Mesendoderm (in vitro differentiated cells): Measurements from ENCODE around the gene VAV3.
"Not testable (repeated sequence)": the region's sequence is repeated elsewhere in the genome, so short reads cannot be mapped to it uniquely, and the experiment has no call there.

Experiments
- DNase-seq: peaks from one replicate; pipeline ENCODE4 v3.0.0; 2013
- H2AK5ac ChIP-seq: 2 replicates; pipeline ENCODE4 v1.6.1; 2013; ENCODE audit warnings: low read length, inconsistent platforms
- H2BK120ac ChIP-seq: 2 replicates; pipeline ENCODE4 v1.6.1; 2013; ENCODE audit warnings: low read depth, mild to moderate bottlenecking, low read length, moderate library complexity, mixed read lengths
- H2BK15ac ChIP-seq: replicated peaks from 2 replicates; pipeline ENCODE4 v1.6.1; 2013; ENCODE audit warnings: low read depth, mild to moderate bottlenecking, moderate library complexity
- H2BK5ac ChIP-seq: 2 replicates; pipeline ENCODE4 v1.6.1; 2013; ENCODE audit warnings: low read length, inconsistent platforms
- H3K18ac ChIP-seq: 2 replicates; pipeline ENCODE4 v1.6.1; 2013; ENCODE audit warnings: mild to moderate bottlenecking, low read length, mixed read lengths
- H3K23ac ChIP-seq: one replicate; pipeline ENCODE4 v1.6.1; 2013; ENCODE audit warnings: low read length
- H3K27ac ChIP-seq: 2 replicates; pipeline ENCODE4 v1.5.1; 2013; ENCODE audit warnings: low read depth, mild to moderate bottlenecking, inconsistent platforms, low read length, moderate library complexity
- H3K27me3 ChIP-seq: 2 replicates; pipeline ENCODE4 v1.6.1; 2013; ENCODE audit warnings: low read length, control low read depth, mild to moderate bottlenecking, inconsistent platforms; ENCODE audit not compliant: insufficient read depth, poor library complexity
- H3K36me3 ChIP-seq: 2 replicates; pipeline ENCODE4 v1.6.1; 2013; ENCODE audit warnings: low read length, inconsistent platforms; ENCODE audit not compliant: control insufficient read depth, insufficient read depth
- H3K4ac ChIP-seq: one replicate; pipeline ENCODE4 v1.6.1; 2013; ENCODE audit warnings: low read depth, mild to moderate bottlenecking, low read length, moderate library complexity
- H3K4me1 ChIP-seq: 2 replicates; pipeline ENCODE4 v1.6.1; 2013; ENCODE audit warnings: low read depth, low read length, inconsistent platforms; ENCODE audit not compliant: control insufficient read depth
- H3K4me2 ChIP-seq: 2 replicates; pipeline ENCODE4 v1.6.1; 2013; ENCODE audit warnings: low read length
- H3K4me3 ChIP-seq: 2 replicates; pipeline ENCODE4 v1.5.1; 2013; ENCODE audit warnings: mild to moderate bottlenecking, low read length
- H3K56ac ChIP-seq: one replicate; pipeline ENCODE4 v1.6.1; 2013; ENCODE audit warnings: low read length
- H3K79me1 ChIP-seq: 2 replicates; pipeline ENCODE4 v1.6.1; 2013; ENCODE audit warnings: low read length, inconsistent platforms
- H3K79me2 ChIP-seq: 2 replicates; pipeline ENCODE4 v1.6.1; 2013; ENCODE audit warnings: mild to moderate bottlenecking, low read length; ENCODE audit not compliant: control insufficient read depth, insufficient read depth
- H3K9ac ChIP-seq: 2 replicates; pipeline ENCODE4 v1.6.1; 2013; ENCODE audit warnings: low read length, inconsistent platforms
- H4K5ac ChIP-seq: one replicate; pipeline ENCODE4 v1.6.1; 2013; ENCODE audit warnings: low read length
- H4K8ac ChIP-seq: one replicate; pipeline ENCODE4 v1.6.1; 2013; ENCODE audit warnings: low read depth, mild to moderate bottlenecking, control low read depth, low read length, moderate library complexity
- WGBS: extraction: QIAGEN DNeasy Blood & Tissue Kit; methylation state at CpG from one replicate; pipeline ENCODE4 v1.1.7; 2013; ENCODE audit warnings: low lambda C conversion rate, missing lambda C conversion rate; ENCODE audit not compliant: insufficient coverage; ENCODE audit errors: extremely low coverage; 5-methylcytosine and 5-hydroxymethylcytosine counted together

VAV3 gene

DNA sequence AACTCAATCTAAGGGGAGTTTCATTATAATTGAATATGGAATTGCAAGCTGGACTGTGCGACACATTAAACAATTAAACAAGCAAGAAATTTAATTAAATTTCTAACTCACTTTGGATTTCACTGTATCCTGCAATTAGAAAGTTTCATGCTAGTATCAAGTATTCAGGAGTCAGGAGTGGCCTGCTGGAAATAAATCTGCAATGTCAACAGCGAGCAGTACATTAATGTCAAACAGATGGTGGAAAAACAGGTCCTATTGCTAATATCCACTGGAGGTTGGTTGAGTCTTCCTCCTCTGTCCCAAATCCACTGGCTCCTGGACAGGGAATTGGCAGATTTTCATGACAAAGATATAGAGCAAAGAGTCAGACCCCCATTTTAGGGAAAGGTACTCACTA is 237.1 kb downstream of the VAV3 start:
- H3K27ac ChIP-seq = no peak overlapping the region
- no peak overlapping the region for H3K23ac ChIP-seq
- no peak overlapping the region for H3K18ac ChIP-seq
- H3K56ac ChIP-seq = no peak overlapping the region
- H2BK5ac ChIP-seq = no peak overlapping the region
- no peak for DNase-seq
- H3K36me3 ChIP-seq = no peaks in the 10 kb centered on the region
- H4K8ac ChIP-seq = no peak overlapping the region
- no peak overlapping the region for H3K9ac ChIP-seq
- no peak overlapping the region for H2BK15ac ChIP-seq
- no peak overlapping the region for H3K4me3 ChIP-seq
- H2AK5ac ChIP-seq = no peak overlapping the region
- no peak overlapping the region for H3K4ac ChIP-seq
- no peaks in the 10 kb centered on the region for H3K4me1 ChIP-seq
- no peaks in the 10 kb centered on the region for H3K79me1 ChIP-seq
- no peaks in the 10 kb centered on the region for H3K79me2 ChIP-seq
- H3K4me2 ChIP-seq = no peak overlapping the region
- H3K27me3 ChIP-seq = no peaks in the 10 kb centered on the region
- no peak overlapping the region for H4K5ac ChIP-seq
- H2BK120ac ChIP-seq = no peak overlapping the region
- no CpG with 5 or more reads among the region's 2 CpGs for WGBS

DNA sequence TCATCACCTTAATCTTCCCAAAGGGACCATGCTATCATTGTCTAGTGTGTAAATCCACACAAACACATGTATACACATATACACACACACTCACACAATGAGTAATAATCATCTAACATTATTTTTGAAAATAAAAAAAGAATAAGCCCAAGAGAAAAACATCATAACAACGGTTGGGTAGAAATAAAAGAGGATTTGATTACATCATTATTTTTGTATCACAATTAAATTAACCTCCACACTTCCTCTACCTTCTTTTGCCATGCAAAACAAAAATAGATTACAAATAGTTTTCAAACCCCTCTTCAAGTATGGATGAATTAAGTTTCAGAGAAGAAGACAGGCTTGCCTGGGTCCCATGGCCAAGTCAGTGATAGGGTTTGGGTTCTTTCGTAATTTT is 238.1 kb downstream of the VAV3 start:
- Histone ChIP-seq H3K27ac (no peak overlapping the region), H2BK5ac (no peak overlapping the region), H4K8ac (no peak overlapping the region), H3K4me2 (no peak overlapping the region), H3K4me1 (no peaks in the 10 kb centered on the region), H3K4ac (no peak overlapping the region), H3K56ac (no peak overlapping the region), H3K79me2 (no peaks in the 10 kb centered on the region), H2AK5ac (no peak overlapping the region), H2BK120ac (no peak overlapping the region), H3K9ac (no peak overlapping the region), H4K5ac (no peak overlapping the region), H3K18ac (no peak overlapping the region), H3K4me3 (no peak overlapping the region), H2BK15ac (no peak overlapping the region), H3K27me3 (no peaks in the 10 kb centered on the region), H3K36me3 (no peaks in the 10 kb centered on the region), H3K23ac (no peak overlapping the region), H3K79me1 (no peaks in the 10 kb centered on the region)
- no CpG with 5 or more reads among the region's 2 CpGs for WGBS
- DNase-seq = no peak

DNA sequence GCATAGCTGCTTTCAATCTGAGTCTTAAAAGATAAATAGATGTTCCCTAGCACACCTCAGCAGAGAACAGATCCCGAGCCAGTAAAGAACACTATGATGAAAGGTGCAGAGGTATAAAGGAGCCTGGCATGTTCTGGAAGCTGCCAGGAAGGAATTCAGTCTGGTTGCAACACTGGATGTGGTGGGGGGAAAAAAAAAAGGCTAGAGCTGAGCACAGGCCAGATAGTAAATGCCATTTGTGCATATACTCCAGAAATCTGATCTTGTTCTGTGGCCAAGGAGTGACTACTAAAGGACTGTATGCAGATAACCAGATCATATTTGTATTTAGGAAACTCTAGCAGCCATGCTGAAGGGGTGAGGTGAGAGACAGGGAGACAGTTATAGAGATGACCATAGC is 240.3 kb downstream of the VAV3 start:
- Histone ChIP-seq H2BK15ac (no peak overlapping the region), H4K5ac (no peak overlapping the region), H3K18ac (no peak overlapping the region), H3K27ac (no peak overlapping the region), H3K79me2 (no peaks in the 10 kb centered on the region), H2BK120ac (no peak overlapping the region), H3K4me3 (no peak overlapping the region), H2AK5ac (no peak overlapping the region), H3K27me3 (no peaks in the 10 kb centered on the region), H3K79me1 (no peaks in the 10 kb centered on the region), H3K56ac (no peak overlapping the region), H4K8ac (no peak overlapping the region), H3K9ac (no peak overlapping the region), H3K36me3 (no peaks in the 10 kb centered on the region), H2BK5ac (no peak overlapping the region), H3K4me1 (no peaks in the 10 kb centered on the region), H3K23ac (no peak overlapping the region), H3K4ac (no peak overlapping the region), H3K4me2 (no peak overlapping the region)
- no CpG with 5 or more reads among the region's 1 CpG for WGBS
- DNase-seq = no peak

DNA sequence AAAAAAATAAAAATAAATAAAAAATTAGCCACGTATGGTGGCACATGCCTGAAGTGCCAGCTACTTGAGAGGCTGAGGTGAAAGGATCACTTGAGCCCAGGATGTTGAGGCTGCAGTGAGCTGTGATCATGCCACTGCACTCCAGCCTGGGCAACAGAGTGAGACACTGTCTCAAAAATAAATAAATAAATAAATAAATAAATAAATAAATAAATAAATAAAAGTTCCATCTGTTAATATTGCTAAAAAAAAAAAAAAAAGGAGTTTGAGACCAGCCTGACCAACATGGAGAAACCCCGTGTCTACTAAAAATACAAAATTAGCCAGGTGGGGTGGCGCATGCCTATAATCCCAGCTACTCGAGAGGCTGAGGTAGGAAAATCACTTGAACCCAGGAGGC is 244.8 kb downstream of the VAV3 start:
- not testable (repeated sequence) for H3K4me3 ChIP-seq, H2BK5ac ChIP-seq, H4K8ac ChIP-seq, H3K18ac ChIP-seq, H3K56ac ChIP-seq, H3K27me3 ChIP-seq, DNase-seq, H2BK15ac ChIP-seq, H3K4me2 ChIP-seq, H3K9ac ChIP-seq, H2BK120ac ChIP-seq, H3K36me3 ChIP-seq, H3K23ac ChIP-seq, H3K79me1 ChIP-seq, H3K4me1 ChIP-seq, H3K4ac ChIP-seq, H4K5ac ChIP-seq, H3K27ac ChIP-seq, H3K79me2 ChIP-seq, H2AK5ac ChIP-seq
- WGBS = no CpG with 5 or more reads among the region's 4 CpGs

DNA sequence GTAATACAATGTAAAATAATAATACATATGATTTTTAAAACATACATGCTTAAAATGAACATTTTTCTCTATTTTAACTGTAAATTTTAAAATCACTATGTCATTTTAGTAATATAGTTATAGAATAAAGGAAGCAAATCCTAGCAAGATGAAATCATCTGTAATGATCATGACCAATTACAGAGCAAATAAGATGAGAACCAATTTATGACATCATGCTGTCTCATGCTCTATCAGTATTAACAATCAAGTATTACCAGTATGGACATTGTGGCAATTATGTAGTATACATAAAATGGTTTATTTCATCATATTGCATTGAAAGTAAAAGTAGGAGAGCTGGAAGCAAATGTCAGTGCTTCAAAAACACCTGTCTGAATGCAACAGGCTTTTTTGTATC is 255.0 kb downstream of the VAV3 start:
- Histone ChIP-seq H2BK15ac (no peak overlapping the region), H3K56ac (no peak overlapping the region), H3K79me1 (no peaks in the 10 kb centered on the region), H2BK120ac (no peak overlapping the region), H3K27ac (no peak overlapping the region), H2AK5ac (no peak overlapping the region), H3K36me3 (no peaks in the 10 kb centered on the region), H4K5ac (no peak overlapping the region), H3K9ac (no peak overlapping the region), H3K18ac (no peak overlapping the region), H3K4me3 (no peak overlapping the region), H3K4ac (no peak overlapping the region), H4K8ac (no peak overlapping the region), H2BK5ac (no peak overlapping the region), H3K4me2 (no peak overlapping the region), H3K4me1 (no peaks in the 10 kb centered on the region), H3K27me3 (no peaks in the 10 kb centered on the region), H3K79me2 (no peaks in the 10 kb centered on the region), H3K23ac (no peak overlapping the region)
- no peak for DNase-seq

DNA sequence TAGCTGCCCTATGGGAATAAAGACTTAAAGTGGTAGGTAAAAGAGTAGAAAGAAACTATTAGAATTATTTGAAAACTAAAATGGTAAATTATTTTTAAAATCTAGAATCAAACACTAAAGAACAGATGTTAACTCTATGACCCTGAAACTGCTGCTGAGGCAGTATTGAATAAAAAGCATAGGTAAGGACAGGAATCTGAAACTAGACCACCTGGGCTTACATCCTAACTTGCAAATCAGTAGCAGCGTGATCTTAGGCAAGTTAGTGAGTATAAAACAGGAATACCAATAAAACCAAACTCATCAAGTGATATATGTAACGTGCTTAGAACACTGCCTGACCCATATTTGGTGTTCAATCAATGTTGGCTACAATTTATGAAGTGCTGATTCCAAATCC is 257.9 kb downstream of the VAV3 start:
- Histone ChIP-seq H2AK5ac (no peak overlapping the region), H3K4ac (no peak overlapping the region), H3K18ac (no peak overlapping the region), H2BK15ac (no peak overlapping the region), H4K8ac (no peak overlapping the region), H3K27ac (no peak overlapping the region), H3K27me3 (no peaks in the 10 kb centered on the region), H3K4me3 (no peak overlapping the region), H4K5ac (no peak overlapping the region), H3K36me3 (no peaks in the 10 kb centered on the region), H3K23ac (no peak overlapping the region), H2BK5ac (no peak overlapping the region), H3K4me2 (no peak overlapping the region), H3K9ac (no peak overlapping the region), H3K79me2 (no peaks in the 10 kb centered on the region), H3K79me1 (no peaks in the 10 kb centered on the region), H3K4me1 (no peaks in the 10 kb centered on the region), H2BK120ac (no peak overlapping the region), H3K56ac (no peak overlapping the region)
- no peak for DNase-seq
- no CpG with 5 or more reads among the region's 2 CpGs for WGBS
